Naive B cell (primary cell): Measurements from ENCODE around the gene SOBP. TPM values are rescaled to one million over a fixed set of nuclear protein-coding genes. Genes with fewer than 3 reads are reported as not detected.

Experiments used
- ATAC-seq, 2 donors: fragments of 150-1000 bp; cut with Tn5 transposase; 2 replicates each; pipeline ENCODE4 v1.10.0; 2021; ENCODE audit warnings: low read depth in 2 of 2, mild to moderate bottlenecking in 2 of 2, moderate library complexity in 2 of 2
- DNase-seq: peaks from one replicate; pipeline ENCODE4 v3.0.0; 2022
- H3K27ac Mint-ChIP-seq, 6 donors: one replicate each; pipeline ENCODE4 v1.8.0; 2020 to 2022; ENCODE audit warnings: mild to moderate bottlenecking in 6 of 6, mixed read lengths in 6 of 6, moderate library complexity in 5 of 6, inconsistent platforms in 2 of 6
- H3K27me3 Mint-ChIP-seq, 3 donors: one replicate each; pipeline ENCODE4 v1.8.0; 2021 to 2022; ENCODE audit warnings: mixed read lengths in 3 of 3, mild to moderate bottlenecking in 1 of 3
- H3K36me3 Mint-ChIP-seq, 2 donors: one replicate each; pipeline ENCODE4 v1.8.0; 2020 to 2022; ENCODE audit warnings: mixed read lengths in 2 of 2, inconsistent platforms in 1 of 2, mild to moderate bottlenecking in 1 of 2
- H3K4me1 Mint-ChIP-seq, 3 donors: one replicate each; pipeline ENCODE4 v1.8.0; 2020 to 2022; ENCODE audit warnings: mixed read lengths in 3 of 3, inconsistent platforms in 1 of 3, mild to moderate bottlenecking in 1 of 3, moderate library complexity in 1 of 3
- H3K4me3 Mint-ChIP-seq, 8 donors: one replicate each; pipeline ENCODE4 v1.8.0; 2020 to 2022; ENCODE audit warnings: mild to moderate bottlenecking in 8 of 8, mixed read lengths in 8 of 8, moderate library complexity in 8 of 8, inconsistent platforms in 2 of 8
- H3K9me3 Mint-ChIP-seq, 7 donors: one replicate each; pipeline ENCODE4 v1.8.0; 2020 to 2022; ENCODE audit warnings: mixed read lengths in 7 of 7, mild to moderate bottlenecking in 5 of 7, inconsistent platforms in 2 of 7, moderate library complexity in 1 of 7
- polyA plus RNA-seq, 6 donors: library from polyadenylated mRNA; unstranded; fragments of 300-500 nt; fragmentation: Illumina TruSeq; gene quantifications; one replicate each; pipeline ENCODE4 v1.2.3, GENCODE V29; 2021; ENCODE audit warnings: low read depth in 6 of 6

Gene SOBP
- polyA plus RNA-seq, 6 donors from 2014 or later, result 1.7 to 4.3 (median 2.3) TPM

DNA sequence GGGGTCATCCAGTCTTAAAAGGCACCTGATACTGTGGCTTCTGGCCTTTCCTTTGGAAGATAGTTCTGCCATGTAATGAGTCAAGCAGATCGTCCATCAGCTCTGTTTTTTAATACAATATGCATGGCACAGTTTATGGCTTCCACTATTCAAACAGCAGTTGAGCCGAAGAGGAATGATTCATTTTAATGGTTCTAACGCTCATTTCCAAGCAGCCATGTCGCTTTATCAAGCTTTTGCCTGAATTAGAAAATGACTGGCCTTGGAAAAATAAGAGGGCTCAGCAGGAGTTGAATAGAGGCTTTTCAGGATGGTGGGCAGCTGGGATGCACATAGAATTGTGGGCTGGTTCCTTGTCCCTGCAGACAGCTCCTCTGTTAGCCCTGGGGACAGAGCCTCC, 138.1 kb downstream of the SOBP start:
- ATAC-seq (no peak), DNase-seq (no peak)
- peaks cover 3 to 9% (median 4%) of the 10 kb centered on the region in 3 donors for H3K4me1 Mint-ChIP-seq
- H3K4me3 Mint-ChIP-seq, result no peak overlapping the region
- no peaks in the 10 kb centered on the region for H3K36me3 Mint-ChIP-seq
- H3K27me3 Mint-ChIP-seq, result peaks cover 3 to 24% (median 4%) of the 10 kb centered on the region in 3 donors
- H3K9me3 Mint-ChIP-seq, result no peaks in the 10 kb centered on the region
- no peak overlapping the region for H3K27ac Mint-ChIP-seq

DNA sequence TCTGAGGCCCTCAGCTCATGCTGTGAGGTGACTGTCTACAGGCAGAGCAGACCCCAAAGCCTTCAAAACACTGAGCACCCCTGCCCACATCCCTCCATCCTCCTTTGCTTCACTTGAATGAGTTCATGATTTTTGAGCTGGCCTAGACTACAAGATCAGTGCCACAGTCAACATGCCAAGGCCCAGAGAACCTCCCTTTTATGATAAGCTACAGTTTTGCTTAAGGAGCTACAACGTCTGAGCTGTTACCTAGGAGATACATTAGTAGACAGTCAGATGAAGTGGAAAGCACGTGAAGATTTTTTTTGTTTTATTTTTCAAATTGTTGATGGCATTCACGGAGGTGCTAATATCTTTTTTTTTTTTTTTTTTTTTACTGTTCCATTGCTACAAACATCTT, 139.0 kb downstream of the SOBP start:
- peaks cover 7 to 33% (median 13%) of the 10 kb centered on the region in 3 donors for H3K27me3 Mint-ChIP-seq
- no peaks in the 10 kb centered on the region for H3K9me3 Mint-ChIP-seq
- DNase-seq (no peak), ATAC-seq (no peak)
- no peak overlapping the region for H3K27ac Mint-ChIP-seq
- no peaks in the 10 kb centered on the region for H3K36me3 Mint-ChIP-seq
- peaks cover 4 to 18% (median 9%) of the 10 kb centered on the region in 3 donors for H3K4me1 Mint-ChIP-seq
- H3K4me3 Mint-ChIP-seq, result no peak overlapping the region

DNA sequence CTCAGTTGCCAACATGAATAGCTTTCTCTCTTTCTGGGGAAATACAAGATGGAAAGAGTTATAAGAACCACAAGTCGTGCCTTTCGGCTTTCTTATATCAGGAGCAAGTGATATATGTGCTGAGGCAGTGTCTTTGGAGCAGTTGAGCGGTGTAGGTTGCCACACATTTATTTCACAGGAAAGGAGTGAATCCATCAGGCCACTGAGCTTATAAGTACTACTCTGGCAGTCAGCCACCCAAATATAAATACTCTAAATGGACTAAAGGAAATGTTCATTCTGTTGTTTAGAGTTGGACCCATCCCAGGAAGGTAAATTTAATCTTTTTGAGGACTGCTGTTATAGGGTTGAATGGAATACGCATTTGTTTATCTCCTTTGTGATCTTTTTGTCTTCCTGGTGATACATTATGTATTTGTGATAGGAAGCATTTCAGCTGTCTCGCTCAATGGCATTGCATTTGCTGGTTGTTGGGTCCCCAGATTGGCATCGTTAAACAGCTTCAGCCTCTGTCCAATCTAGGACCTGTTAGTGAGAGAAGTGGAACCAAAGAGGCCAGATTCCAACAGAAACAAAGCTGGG, 139.7 kb downstream of the SOBP start:
- Mint-ChIP-seq H3K36me3 (no peaks in the 10 kb centered on the region), H3K4me1 (peaks cover 8 to 23% (median 10%) of the 10 kb centered on the region in 3 donors), H3K27ac (no peak overlapping the region), H3K27me3 (peaks cover 7 to 35% (median 16%) of the 10 kb centered on the region in 3 donors), H3K4me3 (no peak overlapping the region), H3K9me3 (no peaks in the 10 kb centered on the region)
- no peak for DNase-seq
- ATAC-seq, result no peak

DNA sequence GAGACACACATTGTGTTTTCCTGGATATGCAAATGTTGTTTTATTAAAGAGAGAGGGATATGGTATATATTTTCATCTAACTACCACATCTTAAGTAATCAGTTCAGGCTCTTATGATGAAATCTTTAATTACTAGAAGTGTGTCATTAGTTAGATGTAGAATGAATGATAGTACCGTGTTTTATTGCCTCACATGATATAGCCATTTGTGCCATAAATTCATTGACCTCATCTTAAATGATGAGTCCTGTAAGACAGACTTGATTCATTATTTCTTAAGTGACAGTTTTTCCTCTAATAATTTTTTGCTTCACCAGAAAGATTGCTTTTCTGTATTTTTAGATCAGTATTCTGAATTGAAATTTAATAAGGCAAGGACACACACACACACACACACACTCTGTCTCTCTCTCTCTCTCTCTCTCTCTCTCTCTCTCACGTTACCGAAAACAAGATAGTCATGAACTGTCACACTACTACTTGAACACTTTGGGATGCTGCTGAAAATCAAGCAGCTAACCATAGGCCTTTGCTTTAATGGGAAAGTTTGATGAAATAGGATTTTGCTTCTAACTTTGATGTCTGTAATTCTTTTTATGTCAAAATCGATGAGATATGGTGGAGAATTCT, 140.5 kb downstream of the SOBP start:
- DNase-seq, result no peak
- Mint-ChIP-seq H3K36me3 (no peaks in the 10 kb centered on the region), H3K27ac (no peak overlapping the region), H3K4me1 (peaks cover 10 to 22% (median 12%) of the 10 kb centered on the region in 3 donors), H3K4me3 (no peak overlapping the region), H3K9me3 (no peaks in the 10 kb centered on the region), H3K27me3 (peaks cover 7 to 35% (median 16%) of the 10 kb centered on the region in 3 donors)
- no peak for ATAC-seq

DNA sequence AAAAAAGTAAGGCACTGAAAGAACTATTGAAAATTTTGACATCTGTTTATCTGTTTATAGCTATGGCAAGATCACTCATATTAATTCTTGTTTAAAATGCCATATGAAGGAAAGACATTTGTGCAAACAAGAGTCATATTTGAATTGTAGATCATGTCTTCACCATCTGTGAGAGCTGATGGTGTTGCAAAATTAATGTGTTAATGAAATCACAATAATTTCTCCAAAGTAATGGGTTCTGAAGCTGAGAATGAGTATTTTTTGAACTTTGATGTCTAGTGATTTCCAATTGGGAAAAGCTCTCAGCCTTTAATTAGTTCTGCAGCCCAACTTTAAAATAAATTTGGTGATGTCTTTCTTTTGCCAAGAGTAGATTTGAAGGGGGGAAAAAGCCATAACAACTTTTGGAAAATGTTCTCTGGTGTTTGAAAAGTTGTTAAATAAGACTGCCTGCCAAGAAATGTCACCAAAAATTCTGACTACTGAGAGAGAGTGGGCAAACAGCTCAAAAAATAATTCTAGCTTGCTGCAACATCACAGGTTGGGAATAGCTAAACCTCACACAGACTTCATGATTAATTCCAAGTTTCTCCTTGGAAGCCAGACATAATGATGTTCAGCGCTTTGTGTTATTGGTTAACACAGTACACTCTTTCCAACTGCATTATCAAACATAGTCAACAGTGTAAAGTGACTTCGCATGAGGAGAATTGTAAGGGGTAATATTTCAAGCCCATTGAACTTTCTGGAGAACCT, 142.6 kb downstream of the SOBP start:
- Mint-ChIP-seq H3K4me1 (peaks cover 23 to 43% (median 31%) of the 10 kb centered on the region in 3 donors), H3K9me3 (no peaks in the 10 kb centered on the region), H3K27me3 (peaks cover 7 to 40% (median 16%) of the 10 kb centered on the region in 3 donors), H3K36me3 (no peaks in the 10 kb centered on the region), H3K27ac (peak overlapping the region in 1 of 6 donors; percentile 42), H3K4me3 (peak overlapping the region in 6 of 8 donors; percentile 48 to 88 (median 78))
- no peak for ATAC-seq
- DNase-seq, result no peak

DNA sequence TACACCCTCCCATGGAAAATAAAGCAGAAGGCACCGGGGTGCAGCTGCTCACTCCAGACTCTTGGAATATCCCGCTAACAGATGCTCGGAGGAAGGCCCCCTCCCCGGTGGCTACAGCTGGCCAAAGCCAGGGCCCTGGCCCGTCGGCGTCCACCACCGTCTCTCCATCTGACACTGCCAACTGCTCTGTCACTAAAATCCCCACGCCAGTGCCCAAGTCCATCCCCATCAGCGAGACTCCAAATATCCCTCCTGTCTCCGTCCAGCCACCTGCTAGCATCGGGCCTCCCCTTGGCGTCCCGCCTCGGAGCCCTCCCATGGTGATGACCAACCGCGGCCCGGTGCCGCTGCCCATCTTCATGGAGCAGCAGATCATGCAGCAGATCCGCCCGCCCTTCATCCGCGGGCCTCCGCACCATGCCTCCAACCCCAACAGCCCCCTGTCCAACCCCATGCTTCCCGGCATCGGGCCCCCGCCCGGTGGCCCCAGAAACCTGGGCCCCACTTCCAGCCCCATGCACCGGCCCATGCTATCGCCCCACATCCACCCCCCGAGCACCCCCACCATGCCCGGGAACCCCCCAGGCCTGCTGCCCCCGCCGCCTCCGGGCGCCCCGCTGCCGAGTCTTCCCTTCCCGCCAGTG, 143.9 kb downstream of the SOBP start:
- Mint-ChIP-seq H3K36me3 (no peaks in the 10 kb centered on the region), H3K4me1 (peaks cover 27 to 49% (median 36%) of the 10 kb centered on the region in 3 donors), H3K27ac (peak overlapping the region in 2 of 6 donors; percentile 89 to 95), H3K27me3 (peaks cover 7 to 36% (median 16%) of the 10 kb centered on the region in 3 donors), H3K9me3 (no peaks in the 10 kb centered on the region), H3K4me3 (peak overlapping the region; percentile 73 to 95 (median 86))
- ATAC-seq (peak in 1 of 2 donors; percentile 10), DNase-seq (no peak)

DNA sequence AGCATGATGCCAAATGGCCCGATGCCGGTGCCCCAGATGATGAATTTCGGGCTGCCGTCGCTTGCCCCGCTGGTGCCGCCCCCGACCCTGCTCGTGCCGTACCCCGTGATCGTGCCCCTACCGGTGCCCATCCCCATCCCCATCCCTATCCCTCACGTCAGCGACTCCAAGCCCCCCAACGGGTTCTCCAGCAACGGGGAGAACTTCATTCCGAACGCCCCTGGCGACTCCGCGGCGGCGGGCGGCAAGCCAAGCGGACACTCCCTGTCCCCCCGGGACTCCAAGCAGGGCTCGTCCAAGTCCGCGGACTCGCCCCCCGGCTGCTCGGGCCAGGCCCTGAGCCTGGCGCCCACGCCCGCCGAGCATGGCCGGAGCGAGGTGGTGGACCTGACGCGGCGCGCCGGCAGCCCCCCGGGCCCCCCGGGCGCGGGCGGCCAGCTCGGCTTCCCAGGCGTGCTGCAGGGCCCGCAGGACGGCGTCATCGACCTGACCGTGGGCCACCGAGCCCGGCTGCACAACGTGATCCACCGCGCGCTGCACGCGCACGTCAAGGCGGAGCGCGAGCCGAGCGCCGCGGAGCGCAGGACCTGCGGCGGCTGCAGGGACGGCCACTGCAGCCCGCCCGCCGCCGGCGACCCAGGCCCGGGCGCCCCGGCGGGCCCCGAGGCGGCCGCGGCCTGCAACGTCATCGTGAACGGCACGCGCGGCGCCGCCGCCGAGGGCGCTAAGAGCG, 144.6 kb downstream of the SOBP start:
- H3K4me3 Mint-ChIP-seq, result peak overlapping the region; percentile 73 to 95 (median 86)
- DNase-seq (peak; percentile 24), ATAC-seq (peak; percentile 62)
- peaks cover 25 to 54% (median 36%) of the 10 kb centered on the region in 3 donors for H3K4me1 Mint-ChIP-seq
- no peaks in the 10 kb centered on the region for H3K9me3 Mint-ChIP-seq
- H3K36me3 Mint-ChIP-seq, result no peaks in the 10 kb centered on the region
- H3K27ac Mint-ChIP-seq, result peak overlapping the region in 4 of 6 donors; percentile 10 to 95 (median 74)
- H3K27me3 Mint-ChIP-seq, result peaks cover 7 to 36% (median 16%) of the 10 kb centered on the region in 3 donors

DNA sequence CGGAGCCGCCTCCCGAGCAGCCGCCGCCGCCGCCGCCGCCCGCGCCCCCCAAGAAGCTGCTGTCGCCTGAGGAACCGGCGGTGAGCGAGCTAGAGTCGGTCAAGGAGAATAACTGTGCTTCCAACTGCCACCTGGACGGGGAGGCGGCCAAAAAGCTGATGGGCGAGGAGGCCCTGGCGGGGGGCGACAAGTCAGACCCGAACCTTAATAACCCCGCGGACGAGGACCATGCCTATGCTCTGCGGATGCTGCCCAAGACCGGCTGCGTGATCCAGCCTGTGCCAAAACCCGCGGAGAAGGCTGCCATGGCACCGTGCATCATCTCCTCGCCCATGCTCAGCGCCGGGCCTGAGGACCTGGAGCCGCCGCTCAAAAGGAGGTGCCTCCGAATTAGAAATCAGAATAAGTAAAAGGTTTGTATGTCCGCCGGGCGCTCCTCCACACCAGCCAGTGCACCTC, 145.2 kb downstream of the SOBP start:
- peaks cover 31 to 58% (median 41%) of the 10 kb centered on the region in 3 donors for H3K4me1 Mint-ChIP-seq
- DNase-seq (no peak), ATAC-seq (no peak)
- peak overlapping the region; percentile 67 to 91 (median 77) for H3K4me3 Mint-ChIP-seq
- peak overlapping the region in 1 of 6 donors; percentile 23 for H3K27ac Mint-ChIP-seq
- H3K36me3 Mint-ChIP-seq, result no peaks in the 10 kb centered on the region
- no peaks in the 10 kb centered on the region for H3K9me3 Mint-ChIP-seq
- peaks cover 7 to 31% (median 16%) of the 10 kb centered on the region in 3 donors for H3K27me3 Mint-ChIP-seq

DNA sequence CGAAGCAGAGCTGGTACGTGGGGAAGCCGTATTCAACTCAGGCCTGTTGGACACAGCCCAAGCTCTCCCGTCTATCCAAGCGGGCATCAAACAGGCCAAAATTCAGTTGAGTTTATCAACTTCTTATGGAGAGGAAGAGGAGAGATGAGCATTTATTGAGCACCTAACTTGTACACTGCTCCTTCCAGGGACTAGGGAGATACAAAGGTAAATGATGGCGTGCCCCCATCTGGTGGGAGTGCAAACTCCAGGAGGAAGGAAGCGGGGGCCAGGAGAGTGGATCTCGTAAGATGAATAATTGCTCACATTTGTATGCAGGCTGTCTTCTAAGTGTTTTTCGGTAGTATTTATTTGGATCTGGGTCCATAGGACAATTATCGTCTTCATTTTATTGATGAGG, 146.6 kb downstream of the SOBP start:
- Mint-ChIP-seq H3K27ac (peak overlapping the region in 1 of 6 donors; percentile 23), H3K4me3 (peak overlapping the region; percentile 36 to 80 (median 58)), H3K27me3 (peaks cover 6 to 31% (median 16%) of the 10 kb centered on the region in 3 donors), H3K4me1 (peaks cover 44 to 72% (median 55%) of the 10 kb centered on the region in 3 donors), H3K9me3 (no peaks in the 10 kb centered on the region), H3K36me3 (no peaks in the 10 kb centered on the region)
- DNase-seq, result no peak
- ATAC-seq, result no peak

DNA sequence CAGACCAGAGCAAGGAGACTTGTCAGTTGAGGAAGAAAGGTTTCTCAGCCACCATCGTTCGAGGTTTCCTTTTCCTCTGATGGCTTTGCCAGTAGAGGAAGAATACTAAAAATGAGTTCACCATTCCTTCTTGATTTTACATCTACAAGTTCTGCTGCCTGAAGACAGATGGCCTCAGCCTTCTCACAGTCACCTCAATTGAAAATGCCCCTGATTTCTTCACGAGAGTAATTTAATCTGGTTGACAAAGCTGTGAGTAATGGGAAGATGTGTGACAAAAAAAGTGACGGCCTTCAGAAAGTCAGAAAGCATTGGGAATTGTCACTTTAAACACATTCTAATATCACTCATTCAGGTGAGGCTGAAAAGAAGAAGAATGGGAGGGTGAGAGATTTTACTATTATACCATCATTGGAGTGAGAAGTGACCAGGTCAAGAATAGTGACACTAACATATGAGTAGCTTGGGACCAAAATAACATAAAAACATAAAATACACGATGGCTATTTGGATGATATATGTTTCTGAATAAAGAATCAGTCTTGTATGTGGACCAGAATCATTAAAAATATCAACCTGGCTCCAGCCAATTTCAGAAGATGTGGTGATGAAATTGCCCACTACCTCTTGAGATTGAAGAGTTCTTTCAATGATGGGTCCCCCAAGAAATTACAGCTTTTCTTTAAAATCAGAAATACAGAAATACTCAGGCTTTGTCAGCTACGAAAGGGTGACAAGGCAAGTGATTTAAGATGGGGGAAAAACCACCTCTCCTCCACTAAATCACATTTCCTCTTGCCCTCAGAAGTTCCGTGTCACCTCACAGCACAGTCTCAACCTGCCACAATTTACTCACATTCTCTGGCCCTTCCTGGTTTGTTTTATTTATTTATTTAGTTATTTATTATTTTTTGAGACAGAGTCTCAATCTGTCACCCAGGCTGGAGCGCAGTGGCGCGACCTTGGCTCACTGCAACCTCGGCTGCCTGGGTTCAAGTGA, 147.7 kb downstream of the SOBP start:
- Mint-ChIP-seq H3K4me1 (peaks cover 55 to 84% (median 67%) of the 10 kb centered on the region in 3 donors), H3K27me3 (peaks cover 4 to 20% (median 16%) of the 10 kb centered on the region in 3 donors), H3K4me3 (peak overlapping the region; percentile 10 to 75 (median 52)), H3K9me3 (no peaks in the 10 kb centered on the region), H3K36me3 (no peaks in the 10 kb centered on the region), H3K27ac (peak overlapping the region in 4 of 6 donors; percentile 52 to 67 (median 62))
- DNase-seq (peak; percentile 28), ATAC-seq (peak; percentile 58 to 59)

DNA sequence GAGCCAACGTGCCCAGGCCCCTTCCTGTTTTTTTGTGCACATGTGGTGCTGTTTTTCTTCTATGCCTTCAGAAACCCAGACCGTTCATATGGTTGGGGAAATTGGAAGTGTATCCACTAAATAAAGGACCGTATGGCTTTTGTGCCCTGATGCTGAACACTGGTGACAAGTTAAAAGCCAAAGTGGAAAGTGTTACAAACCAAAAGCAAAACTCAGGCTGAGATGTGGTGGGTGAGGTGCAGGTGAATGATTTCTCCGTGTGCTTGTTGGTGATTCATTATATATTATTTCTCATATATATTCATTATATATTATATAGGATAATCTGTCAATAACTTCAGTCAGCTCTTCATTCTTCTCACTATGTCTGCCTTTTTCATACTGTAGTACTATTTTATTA, 148.6 kb downstream of the SOBP start:
- H3K36me3 Mint-ChIP-seq, result no peaks in the 10 kb centered on the region
- peaks cover 0 to 11% (median 7%) of the 10 kb centered on the region in 3 donors for H3K27me3 Mint-ChIP-seq
- peak overlapping the region in 3 of 6 donors; percentile 17 to 88 (median 66) for H3K27ac Mint-ChIP-seq
- ATAC-seq (peak; percentile 40 to 44), DNase-seq (peak; percentile 30)
- H3K9me3 Mint-ChIP-seq, result no peaks in the 10 kb centered on the region
- H3K4me3 Mint-ChIP-seq, result peak overlapping the region in 7 of 8 donors; percentile 21 to 75 (median 53)
- H3K4me1 Mint-ChIP-seq, result peaks cover 57 to 84% (median 74%) of the 10 kb centered on the region in 3 donors
